GM18499 (cell line): Measurements from ENCODE around the gene EOLA1.
"Not testable (repeated sequence)": the region's sequence is repeated elsewhere in the genome, so short reads cannot be mapped to it uniquely, and the experiment has no call there.

Source experiments
- ATAC-seq: cut with Tn5 transposase; IDR thresholded peaks from one replicate; pipeline ENCODE4 v1.9.1; 2021; ENCODE audit warnings: moderate number of reproducible peaks; ENCODE audit not compliant: insufficient read depth, unreplicated experiment

EOLA1 gene

DNA sequence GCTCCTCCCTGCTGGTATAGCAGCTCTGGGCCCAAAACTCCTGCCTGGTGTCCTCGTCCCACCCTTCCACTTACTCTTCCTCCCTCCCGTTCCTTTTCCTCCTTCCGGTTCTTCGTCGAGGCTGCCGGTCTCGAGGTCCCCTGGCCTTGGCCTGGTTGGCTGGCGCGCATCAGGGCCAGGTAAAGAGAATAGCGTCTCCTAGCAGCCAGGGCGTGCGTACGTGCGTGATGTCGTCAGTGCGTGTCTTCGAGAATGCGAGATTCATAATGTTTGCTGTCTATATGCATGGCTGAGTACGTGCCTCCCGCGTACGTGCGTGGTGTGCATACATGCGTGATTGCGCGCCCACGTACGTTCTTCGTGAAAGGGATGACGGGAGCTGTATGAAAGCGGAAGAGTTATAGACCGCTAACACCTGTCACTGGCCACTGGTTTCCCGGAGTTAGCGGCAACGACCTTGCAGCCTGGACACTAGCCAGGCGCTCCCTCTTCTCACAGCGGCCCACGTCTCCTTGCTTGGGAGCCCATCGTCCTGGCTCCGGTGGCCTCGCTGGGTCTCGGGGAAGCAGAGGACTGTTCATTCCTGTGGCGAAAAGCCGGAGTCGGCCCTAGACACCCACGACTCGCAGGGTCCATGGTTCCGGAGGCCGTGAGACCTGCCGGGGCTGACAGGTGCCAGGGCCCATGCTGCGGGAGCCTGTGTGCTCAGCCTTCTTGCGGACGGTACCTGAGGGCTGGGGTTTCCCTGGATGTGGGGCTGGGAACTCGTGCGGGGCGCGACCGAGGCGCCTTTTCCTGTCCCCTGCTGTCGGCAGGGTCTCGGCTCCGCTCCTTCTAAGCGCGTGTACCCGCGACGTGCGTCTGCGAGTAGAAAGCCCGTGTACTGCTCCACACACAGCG lies at the start of gene EOLA1:
TSS of gene EOLA1 (plus strand) at position 392 of the 900 bp plus-strand sequence. CDS start 4,619 bp downstream, outside the sequence.
- peak; percentile 92 for ATAC-seq

DNA sequence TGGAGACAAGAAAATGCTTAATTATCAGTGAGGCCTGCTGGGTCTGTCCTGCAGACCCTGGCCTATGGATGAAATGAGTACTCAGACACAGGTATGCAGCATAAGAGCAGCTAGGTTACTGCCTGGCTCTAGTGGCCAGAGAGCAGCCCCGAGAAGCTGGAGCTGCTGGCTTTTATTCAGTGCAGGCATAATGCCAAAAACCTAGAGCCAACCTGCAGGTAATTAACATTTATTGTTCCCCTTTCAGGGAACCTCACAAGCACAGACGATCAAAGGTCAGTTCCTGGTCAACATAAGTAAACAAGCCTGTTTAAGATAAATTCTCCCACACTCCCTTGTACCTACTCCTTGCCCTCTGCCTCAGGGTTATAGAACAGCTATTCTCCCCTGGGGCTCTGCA lies 49.0 kb upstream of the EOLA1 start:
- no peak for ATAC-seq

DNA sequence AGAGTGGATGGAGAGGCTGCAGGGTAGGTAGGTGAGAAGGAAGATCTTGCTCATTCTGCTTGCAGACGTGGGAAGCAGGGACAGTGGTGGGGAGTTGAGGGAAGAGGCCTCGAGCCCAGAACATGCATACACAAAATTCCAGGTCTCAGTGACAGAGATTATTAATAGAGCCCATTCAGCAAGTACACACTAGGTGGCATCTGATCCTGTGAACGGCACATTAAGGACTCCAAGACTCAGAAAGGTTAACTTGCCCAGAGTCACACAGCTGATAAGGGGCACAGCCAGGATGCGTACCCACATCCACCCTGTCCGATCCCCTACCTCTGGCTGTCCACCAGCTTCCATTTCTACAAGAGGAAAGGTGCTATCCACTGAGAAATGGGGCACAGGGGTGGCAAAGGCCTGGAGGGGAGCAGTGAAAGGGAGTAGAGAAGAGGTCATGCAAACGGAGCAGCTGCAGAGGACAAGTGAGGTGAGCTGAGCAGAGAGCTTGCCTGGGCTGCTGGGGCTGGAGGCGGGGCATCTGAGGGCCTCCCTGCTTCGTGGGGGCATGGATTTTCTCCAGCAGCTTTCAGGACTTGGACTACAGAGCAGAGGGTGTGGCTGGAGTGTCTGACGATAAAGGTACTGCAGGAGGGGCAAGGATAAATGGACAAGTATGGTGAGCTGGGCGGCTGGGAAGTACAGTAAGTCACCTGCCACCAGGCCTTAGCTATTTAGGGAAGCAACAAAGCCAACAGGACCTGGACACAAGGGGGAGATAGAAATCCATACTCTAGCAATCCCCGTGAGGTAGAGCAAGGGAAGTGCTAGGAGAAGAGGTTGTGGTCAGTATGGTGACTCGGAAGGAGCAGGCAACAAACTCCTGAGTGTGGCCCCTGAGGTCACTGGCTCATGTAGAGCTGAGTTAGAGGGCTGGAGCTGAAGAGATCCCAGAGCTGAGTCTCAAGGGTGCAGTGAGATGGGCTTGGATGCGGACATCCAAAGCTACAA lies 46.9 kb upstream of the EOLA1 start:
- ATAC-seq = no peak

DNA sequence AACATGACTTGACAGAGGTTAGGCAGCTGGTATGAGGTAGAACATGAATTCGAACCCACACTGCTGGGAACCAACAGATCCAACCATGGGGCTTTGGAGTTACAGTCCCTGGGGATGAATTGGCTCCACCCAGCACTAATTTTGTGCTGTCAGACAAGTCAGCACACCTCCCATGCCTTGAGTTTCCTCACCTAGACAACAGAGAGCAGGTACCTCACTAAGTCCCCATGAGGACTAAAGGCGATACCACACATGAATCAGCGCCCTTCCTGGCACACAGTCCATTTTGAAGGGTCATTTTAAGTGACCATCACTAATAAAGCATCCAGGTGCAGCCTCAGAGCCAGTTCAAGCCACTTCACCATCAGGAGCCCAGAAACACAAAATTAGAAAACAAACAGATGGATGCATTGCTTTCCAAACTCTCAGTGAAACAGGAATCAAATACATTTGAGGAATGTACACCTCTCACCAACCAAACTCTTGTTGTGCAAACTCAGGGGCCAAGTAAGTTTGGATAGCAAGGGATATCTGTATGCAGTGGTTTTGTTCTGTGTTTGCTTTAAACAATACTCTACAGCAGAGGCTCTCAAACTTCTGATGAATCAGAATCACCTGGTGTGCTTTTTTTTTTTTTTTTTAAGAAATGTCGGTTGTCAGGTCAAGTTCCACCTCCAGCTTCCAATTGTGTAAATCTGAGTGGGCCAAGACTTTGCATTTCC lies 45.8 kb upstream of the EOLA1 start:
- no peak for ATAC-seq

DNA sequence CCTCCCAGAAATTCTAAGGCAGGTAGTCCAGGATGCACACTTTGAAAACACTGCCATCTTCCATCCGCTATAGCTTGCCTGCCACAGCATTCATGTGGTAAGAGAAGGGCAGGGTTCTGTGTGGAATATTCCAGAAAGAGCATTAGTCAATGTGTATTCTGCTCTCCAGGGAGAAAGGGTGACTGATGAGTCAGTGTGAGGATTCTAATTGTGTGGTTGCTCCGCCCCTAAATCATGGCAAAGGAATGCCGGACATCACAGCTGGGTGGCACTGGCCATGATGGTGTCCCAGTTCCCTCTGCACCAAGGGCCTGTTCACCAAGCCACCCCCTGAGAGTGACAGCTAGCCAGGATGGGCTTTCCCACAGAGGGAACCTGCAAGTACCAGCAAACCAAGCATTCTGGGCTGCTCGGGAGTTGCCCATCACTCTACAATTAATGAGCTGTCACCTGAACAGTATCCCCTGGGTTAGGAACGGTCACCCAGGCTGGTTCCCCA lies 45.2 kb upstream of the EOLA1 start:
- no peak for ATAC-seq

DNA sequence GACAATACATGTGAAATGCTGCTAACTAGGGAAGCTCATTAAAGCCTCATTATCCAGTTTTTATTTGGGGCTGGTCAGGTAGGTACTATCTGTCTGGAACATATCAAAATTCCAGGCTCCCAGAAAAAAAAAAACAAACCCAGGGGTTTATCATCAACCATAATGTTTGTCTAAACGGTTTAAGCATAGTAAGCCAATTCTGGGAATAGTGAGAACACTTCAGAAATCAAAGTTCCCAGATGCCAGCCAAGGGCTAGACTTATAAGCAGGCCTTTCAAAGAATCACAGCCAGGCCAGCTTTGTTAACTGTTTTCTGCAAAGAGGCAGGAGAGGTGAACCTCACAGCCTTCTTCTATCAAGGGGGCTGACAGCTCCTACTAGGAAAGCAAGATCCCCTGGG lies 43.8 kb upstream of the EOLA1 start:
- no peak for ATAC-seq

DNA sequence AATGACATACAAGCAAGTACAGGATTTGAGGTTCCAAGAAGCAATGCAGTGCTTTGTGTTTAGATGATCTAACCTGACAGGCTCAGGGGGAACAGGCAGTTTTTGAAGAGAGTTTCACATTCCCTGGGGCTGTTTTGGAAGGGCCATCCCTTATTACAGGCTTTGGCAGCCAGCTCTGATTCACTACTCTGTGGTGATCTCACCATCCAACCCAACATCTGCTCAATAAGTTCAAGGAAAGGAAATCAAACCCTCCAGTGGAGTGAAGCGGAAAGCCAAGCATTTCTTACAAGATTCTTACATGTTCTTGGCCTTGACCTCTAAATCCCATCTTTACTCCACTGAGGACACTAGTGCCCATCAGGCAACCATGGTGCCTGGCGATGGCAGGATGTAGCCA lies 43.2 kb upstream of the EOLA1 start:
- ATAC-seq = no peak

DNA sequence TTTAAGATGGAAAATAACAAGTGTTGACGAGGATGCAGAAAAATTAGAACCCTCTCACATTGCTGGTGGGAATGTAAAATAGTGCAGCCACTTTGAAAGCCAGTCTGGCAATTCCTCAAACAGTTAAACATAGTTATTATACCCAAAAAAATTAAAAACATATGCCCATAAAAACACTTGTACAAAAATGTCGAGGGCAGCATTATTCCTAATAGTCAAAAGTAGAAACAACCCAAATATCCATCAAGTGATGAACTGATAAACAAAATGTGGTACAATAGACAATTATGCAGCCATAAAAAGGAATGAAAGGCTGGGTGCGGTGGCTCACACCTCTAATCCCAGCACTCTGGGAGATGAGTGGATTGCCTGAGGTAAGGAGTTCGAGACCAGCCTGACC lies 42.0 kb upstream of the EOLA1 start:
- no peak for ATAC-seq

DNA sequence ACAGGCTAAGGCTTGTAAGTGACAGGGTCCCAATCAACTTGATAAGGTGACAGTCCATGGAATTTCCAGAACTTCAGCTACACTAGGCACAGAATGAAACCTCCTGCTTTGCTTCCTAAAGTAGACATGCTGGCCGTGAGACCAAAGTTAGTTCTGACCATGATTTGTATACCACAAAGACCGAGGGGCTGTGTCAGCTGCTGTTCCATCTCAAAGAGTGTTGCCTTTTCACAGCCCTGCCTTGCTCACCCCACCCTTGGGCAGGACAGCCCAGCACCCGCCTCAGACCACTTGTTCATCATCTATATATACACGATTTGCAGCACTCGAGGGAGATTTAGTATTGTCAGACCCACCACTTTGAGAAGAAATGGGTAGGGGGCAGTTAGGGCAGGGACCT lies 41.0 kb upstream of the EOLA1 start:
- ATAC-seq = no peak

DNA sequence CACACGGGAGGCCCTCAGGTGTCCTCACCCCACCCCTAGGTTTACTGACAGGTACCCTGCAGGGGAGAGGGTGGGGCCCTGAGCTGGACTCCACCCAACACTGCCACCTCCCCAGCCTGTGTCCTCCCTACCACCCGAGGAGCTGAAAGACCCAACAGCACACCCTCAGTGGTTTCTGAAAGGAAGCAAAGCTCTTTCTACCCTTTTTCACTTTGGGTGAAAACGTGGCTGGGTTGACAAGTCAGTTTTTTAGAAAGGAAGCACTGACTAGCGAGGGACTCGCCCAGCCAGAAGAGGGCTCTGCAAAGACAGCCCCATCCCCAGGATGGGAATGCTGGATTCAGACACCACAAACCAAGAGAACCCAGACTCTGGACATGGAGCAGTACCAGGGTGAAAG lies 37.9 kb upstream of the EOLA1 start:
- not testable (repeated sequence) for ATAC-seq

DNA sequence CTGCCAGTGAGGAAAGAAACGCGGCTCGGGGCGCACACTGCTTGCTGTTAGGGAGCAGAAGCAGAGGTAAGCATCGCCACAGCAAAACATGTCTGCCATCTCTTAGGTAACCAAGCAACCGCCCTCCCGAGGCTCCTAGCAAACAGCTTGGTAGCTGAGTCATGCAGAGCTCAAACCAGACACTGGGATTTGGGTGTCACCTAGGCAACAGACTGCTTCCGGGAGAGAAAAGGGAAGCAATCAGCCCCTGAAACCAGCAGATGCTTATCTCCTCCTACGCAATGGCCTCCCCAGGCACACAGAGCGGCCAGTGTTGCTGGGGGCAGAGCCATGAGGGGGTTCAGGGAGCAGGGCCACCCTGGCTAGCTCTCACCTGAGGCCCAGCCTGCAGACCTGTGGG lies 37.4 kb upstream of the EOLA1 start:
- peak; percentile 70 for ATAC-seq

DNA sequence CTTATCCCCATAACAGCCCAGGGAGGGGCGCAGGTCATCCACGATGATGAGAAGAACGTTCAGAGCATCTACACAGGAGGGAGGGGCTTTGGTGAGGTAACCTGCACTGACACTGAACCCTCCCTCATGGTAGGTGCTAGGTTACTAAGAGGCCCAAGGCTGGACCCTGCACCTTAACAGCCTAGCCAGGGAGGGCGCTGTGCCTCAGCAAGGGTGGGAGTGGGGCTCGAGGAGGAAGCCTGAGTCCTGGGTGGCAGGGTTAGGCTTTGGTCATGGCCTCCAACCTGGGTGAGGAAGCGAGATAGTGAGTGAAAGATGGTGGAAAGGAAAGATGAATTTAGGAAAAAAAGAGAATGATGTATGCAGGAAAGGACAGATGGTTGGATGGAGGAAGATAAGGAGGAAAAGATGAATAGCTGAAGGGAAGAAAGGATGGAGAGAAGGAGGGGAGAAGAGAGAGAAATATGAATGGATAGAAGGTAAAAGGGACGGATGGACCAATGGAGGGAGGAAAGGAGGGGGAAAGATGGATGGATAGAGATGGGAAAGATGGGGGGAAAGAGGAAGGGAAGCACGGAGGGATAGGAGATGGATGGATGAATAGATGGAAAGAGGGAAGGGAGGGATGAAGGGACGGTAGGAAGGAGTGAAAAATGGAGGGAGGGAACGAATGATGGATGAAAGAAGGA lies 36.4 kb upstream of the EOLA1 start:
- peak; percentile 37 for ATAC-seq

DNA sequence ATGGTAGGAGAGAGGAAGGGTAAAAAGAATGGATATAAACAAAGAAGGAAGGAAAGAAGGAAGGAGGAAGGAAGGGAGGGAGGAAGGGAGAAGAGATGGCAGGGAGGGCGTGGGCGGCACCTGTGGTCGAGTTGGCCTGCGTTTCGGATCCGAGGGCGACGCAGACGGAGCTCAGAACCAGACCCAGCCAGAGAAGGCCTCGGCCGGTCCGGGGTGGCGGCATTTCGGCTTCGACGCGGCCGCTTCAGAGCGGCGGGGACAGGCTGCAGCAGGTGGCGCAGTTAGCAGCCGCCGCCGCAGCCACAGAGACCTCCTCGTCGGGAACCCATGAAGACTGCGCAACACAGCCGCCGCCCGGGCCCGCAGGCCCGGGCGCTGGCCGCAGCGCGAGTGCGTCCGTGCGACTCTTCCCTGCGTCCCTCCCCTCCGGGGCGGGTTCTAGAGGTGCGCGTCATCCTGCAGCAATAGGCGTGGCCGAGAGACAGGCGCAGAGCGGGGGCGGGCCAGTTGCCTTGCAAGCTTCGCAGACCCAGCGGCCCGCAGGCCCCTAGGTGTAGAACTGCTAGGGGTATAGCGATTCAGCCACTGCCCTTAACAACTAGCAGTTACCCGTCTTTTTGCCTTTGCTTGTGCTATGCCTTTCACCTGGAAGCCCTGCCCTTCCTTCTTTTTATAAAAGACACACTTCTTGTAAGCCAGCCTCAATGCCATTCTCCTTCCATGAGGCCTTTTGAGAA lies 35.7 kb upstream of the EOLA1 start, which contains the start of gene IDS:
TSS of gene IDS (minus strand) at position 392 of the 737 bp plus-strand sequence. CDS start at position 223, 169 bp downstream.
- ATAC-seq = peak; percentile 38

DNA sequence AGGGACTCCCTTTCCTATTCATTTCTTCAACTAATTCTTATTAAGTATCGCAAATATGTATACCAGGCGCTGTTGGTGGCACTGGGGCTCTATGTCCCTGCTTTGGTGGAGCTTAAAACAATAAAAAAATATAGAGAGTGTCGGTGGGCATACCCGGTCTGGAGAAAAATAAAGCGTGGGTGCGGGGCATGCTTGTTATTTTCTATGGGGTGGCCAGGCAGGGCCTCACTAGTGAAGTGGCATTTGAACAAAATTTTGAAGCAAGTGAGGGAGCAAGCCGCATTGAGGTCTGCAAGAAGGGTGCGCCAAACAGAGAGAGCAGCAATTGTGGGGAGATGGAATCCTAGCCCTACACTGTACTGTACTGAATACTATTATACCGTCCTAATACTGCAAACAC lies 35.1 kb upstream of the EOLA1 start:
- no peak for ATAC-seq

DNA sequence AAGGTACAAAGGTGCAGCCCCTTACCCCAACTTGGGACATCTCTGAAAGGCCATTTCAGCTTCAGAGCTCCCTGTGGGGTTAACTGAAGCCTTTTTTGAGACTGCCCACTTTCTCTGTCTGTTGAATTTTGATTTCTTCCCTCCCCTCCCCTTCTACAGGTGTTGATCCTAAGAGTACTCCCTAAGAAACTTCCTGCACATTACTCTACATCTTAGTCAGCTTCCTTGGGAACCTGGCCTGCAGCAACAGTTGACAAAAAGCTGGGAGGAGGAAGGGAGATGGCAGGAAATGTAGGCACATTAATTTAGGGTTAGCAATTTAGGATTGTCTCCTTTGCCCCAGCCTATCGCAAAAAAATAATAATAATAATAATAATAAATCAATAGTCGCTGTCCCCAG lies 34.5 kb upstream of the EOLA1 start:
- ATAC-seq = no peak

DNA sequence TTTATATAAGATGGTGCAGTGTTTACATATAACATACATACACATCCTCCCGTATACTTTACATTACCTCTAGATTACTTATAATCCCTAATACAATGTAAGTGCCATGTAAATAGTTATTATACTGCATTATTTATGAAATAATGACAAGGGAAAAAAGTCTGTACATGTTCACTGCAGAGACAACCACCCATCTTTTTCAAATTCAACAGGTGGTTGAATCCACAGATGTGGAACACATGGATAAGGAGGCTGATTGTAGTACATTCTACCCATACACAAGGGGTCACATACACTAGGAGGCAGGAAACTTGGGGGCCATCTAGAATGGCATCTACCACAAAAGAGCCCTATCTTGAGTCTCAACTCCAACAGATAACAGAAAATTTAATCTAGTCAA lies 32.3 kb upstream of the EOLA1 start:
- ATAC-seq = no peak

DNA sequence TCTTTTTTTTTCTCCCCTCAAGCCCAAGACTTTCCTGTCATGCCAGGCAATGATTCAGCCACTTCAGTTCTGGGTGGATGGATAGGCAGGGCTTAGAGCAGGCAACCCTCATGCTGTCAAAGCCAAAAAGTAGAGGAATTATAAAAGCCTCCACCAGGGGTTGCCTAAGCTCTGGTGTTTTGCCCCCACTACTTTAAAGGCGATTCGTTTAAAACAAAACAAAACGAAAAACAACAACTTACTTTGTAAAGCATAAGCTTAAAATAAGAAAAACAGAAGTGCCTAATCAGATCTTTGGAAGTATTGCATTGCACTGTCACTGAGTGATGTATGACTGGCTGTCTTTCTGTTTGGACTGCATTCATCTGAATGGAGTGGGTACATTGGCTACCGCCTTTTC lies 30.4 kb upstream of the EOLA1 start:
- no peak for ATAC-seq

DNA sequence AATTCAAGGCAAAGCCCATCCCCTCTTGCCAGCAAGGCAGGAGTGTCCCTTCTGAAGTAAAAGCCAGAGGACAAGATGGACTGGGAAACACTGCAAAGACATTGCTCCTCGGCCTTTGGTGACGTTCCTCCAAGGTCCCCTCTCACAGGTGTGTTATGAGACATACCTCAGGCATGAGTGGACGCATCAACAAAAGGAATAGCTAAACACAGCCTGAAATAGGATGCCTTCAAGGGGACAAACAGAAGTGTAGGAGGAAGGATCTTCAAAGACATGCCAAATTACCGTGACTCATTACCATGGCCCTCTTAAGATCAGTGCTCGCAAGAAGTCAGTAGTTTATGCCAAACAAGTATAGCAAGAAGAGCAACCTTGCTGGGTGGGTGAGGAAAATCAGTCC lies 29.7 kb upstream of the EOLA1 start:
- no peak for ATAC-seq
